NCI-H460 (cell line): ENCODE measurements around the gene PRPF8. TPM values are rescaled to one million over a fixed set of nuclear protein-coding genes. Genes with fewer than 3 reads are reported as not detected.
A peak's percentile ranks its signal among the peaks of the same experiment; 100 is the strongest.
"Not testable (repeated sequence)": the region's sequence is repeated elsewhere in the genome, so short reads cannot be mapped to it uniquely, and the experiment has no call there.

Source experiments
- DNase-seq: peaks from one replicate; pipeline ENCODE4 v3.0.0-alpha.2; 2016; ENCODE audit warnings: low read depth; ENCODE audit errors: extremely low read depth
- total RNA-seq: library from RNA; depleted of rRNA; stranded (reverse); fragments of >200 nt; shearing (Covaris generic); gene quantifications from 2 replicates; pipeline ENCODE4 v1.2.3, GENCODE V29; 2014

PRPF8 gene
- total RNA-seq, 1 experiment from 2014 or later, result 113 TPM

- no peak for DNase-seq
Observed at GRCh38 chr17:1695365-1695764, 10.7 kb upstream of the PRPF8 start.

- DNase-seq, result no peak
Observed at GRCh38 chr17:1693339-1693738, 8.7 kb upstream of the PRPF8 start.

- no peak for DNase-seq
Observed at GRCh38 chr17:1690544-1691221, 6.0 kb upstream of the PRPF8 start.

- not testable (repeated sequence) for DNase-seq
Observed at GRCh38 chr17:1688405-1688804, 3.7 kb upstream of the PRPF8 start.

GRCh38 chr17:1686086-1686485 is 1.4 kb upstream of the PRPF8 start:
- no peak for DNase-seq

- no peak for DNase-seq
Observed at GRCh38 chr17:1683459-1683858, 1.2 kb downstream of the PRPF8 start.

GRCh38 chr17:1676401-1676800 is 8.3 kb downstream of the PRPF8 start:
- no peak for DNase-seq

- DNase-seq, result no peak
Observed at GRCh38 chr17:1673041-1673785, 11.5 kb downstream of the PRPF8 start.

- DNase-seq, result not testable (repeated sequence)
Observed at GRCh38 chr17:1663934-1664333, 20.7 kb downstream of the PRPF8 start.

GRCh38 chr17:1661045-1661444 is 23.6 kb downstream of the PRPF8 start:
- no peak for DNase-seq

GRCh38 chr17:1658100-1658499 is 26.6 kb downstream of the PRPF8 start:
- DNase-seq, result no peak

GRCh38 chr17:1653735-1654134 is 30.9 kb downstream of the PRPF8 start:
- no peak for DNase-seq

GRCh38 chr17:1652794-1653193 is 31.9 kb downstream of the PRPF8 start:
- not testable (repeated sequence) for DNase-seq

- DNase-seq, result no peak
Observed at GRCh38 chr17:1651559-1651844, 33.2 kb downstream of the PRPF8 start.

GRCh38 chr17:1650731-1651558 is 33.7 kb downstream of the PRPF8 start:
- DNase-seq, result no peak

GRCh38 chr17:1649844-1650501 is 34.7 kb downstream of the PRPF8 start, which contains the start of gene RILP:
TSS of gene RILP (minus strand) at chr17:1649866. CDS start at chr17:1649804, 62 bp downstream.
- peak; percentile 24 for DNase-seq

GRCh38 chr17:1648963-1649843 is 35.5 kb downstream of the PRPF8 start:
- DNase-seq, result peak; percentile 94

- no peak for DNase-seq
Observed at GRCh38 chr17:1648173-1648962, 36.3 kb downstream of the PRPF8 start.

- DNase-seq, result no peak
Observed at GRCh38 chr17:1647802-1648171, 36.9 kb downstream of the PRPF8 start.
